GM23248 (cell line): ENCODE measurements around the gene SKAP1.

Source experiments
- EZH2 ChIP-seq: fragments of 200-600 bp; sonication (generic); IDR thresholded peaks from 2 replicates; pipeline ENCODE4 v1.6.1; 2018; ENCODE audit warnings: antibody characterized with exemption, mild to moderate bottlenecking; ENCODE audit not compliant: insufficient read depth, poor library complexity, severe bottlenecking
- EZH2phosphoT487 ChIP-seq: fragments of 200-600 bp; sonication (generic); IDR thresholded peaks from 2 replicates; pipeline ENCODE4 v1.6.1; 2018; ENCODE audit warnings: antibody characterized with exemption, moderate library complexity, mild to moderate bottlenecking, low read depth; ENCODE audit not compliant: insufficient read depth

DNA sequence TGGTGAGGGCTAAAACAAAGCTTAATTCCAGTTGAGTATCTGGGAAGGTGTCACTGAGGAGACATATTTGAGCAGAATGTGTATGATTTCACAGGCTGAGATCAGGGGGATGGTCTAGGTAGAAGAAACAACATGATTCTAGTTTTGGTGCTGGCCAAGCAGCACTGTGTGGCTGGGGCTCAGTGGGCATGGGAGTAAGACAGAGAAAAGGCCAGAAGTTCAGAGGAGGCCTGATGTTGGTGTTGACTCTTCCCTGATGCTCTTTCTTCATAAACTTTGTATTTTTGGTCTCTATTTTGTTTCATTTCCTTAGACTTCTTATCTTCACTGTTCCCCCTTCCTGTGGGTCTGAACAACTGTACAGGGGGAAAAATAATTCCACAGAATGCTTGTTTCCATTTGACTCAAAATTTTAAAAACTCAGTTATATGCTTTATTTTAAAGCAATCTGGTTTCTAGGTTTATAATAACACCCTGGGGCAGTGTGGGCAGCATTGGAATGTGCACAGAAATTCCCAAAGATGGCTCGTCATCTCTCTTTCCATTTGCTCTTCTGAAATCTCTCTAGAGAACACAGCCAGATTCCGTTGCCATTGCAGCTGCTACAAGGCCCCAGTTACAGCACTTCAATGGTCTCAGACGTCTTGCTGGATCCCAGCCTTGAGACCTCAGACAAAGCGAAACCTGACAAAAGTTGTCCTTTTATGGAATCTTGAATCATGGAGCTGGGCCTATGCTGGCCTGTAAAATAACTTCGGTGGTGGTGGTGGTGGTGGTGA, 254.1 kb downstream of the SKAP1 start:
- TF ChIP-seq EZH2phosphoT487 (no peak), EZH2 (no peak)
